ENCODE measurements around the gene MST1.

Gene MST1

DNA sequence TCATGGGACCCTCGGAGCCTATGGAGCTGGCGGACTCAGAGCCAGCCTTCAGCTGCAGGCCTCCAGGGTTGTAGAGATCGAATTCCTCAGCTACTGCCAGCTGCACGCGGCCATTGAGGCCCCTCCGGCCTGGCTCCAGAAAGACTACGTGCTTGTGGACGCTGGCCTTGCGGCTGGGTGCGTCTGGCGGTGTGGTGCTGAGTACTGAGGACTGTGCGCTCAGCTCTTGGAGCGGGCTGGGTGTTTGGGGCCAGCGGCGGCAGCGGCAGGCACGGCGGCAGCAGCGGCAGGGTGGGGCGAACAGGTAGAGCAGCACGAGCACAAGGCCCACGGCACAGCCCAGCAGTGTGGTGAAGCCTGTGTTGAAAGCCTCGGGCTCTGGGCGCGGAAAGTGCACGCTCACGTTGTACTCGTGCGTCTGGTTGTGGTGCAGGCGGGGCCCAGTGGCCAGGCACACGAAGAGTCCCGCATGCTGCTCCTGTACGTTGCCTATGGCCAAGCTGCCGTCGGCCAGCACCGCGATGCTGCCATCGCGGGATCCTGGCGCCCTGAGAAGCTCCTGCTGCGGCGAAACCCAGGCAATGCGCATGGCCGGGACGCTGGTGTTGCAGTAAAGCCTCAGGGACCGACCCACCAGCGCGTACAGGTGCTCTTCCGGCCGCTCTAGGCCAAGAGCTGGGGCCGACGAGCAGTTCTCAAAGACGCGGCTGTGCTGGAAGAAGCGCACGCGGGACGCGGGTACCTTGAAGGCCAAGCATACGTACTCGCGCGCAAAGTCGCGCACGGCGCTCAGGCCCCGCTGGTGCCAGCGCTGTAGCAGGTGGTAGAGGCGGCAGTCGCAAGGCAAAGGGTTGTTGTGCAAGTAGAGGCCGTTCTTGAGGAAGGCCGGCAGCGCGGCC is 28.9 kb upstream of the MST1 start:
- DNase-seq (ENCODE audit: low read depth) = no peak

DNA sequence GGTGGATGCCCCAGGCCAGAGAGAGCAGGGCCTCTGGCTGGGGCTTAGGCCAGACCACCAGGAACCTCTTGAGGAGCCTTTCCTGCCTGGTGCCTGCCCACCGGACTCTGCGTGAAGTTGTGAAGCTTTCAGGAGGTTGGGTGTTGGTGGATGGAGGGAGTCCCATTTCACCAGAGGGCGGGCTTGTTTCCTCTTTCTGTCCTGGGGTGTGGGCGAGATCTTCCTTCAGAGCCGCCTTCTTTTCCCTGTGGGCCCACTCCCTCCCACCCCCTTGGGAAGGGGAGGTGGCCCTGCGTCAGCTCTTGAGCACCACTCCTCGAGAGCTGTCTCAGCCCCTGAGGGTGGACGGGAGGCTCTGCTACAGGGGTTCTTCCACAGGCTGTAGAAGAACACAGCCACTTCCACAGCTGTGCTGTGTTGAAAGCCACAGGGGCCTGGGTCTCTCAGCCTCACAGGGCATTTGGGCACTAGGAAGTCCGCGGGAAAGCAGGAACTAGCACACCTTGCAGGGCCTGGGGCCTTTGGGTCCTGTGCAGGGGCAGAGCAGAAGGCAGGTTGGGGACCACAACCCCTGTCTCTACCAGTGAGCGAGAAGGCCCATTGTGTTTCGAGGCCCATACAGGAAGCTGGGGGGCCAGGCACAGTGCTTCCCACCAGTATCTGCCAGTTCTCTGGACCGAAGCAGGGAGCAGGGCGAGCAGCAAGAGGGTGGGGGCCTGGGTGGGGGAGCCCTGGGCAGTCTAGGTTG is 28.1 kb upstream of the MST1 start:
- DNase-seq (ENCODE audit: low read depth) = no peak

DNA sequence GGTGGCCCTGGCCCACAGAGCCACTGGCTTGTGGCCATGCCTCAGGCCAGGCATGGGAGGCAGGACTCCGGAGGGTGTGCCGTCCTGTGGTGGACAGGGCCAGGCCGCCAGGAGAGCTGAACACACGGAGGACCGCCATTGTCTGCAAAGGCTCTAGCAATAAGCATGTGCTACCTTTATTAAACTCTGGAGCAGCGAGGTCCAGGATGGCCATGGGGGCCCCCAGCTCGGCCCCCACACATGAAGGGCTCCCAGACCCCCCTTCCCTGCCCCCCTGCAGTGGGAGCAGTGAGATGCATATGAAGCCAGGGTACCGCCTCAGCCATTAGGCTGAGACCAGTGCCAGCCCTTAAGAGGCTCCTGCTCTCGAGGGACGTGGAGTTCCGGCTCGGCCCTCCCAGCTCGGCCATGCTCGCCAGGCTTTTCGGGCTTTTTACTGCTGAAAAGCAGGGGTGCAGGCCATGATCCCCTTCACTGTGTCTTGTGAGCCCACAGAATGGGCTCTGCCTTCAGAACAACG is 27.5 kb upstream of the MST1 start:
- no peak for DNase-seq (ENCODE audit: low read depth)

DNA sequence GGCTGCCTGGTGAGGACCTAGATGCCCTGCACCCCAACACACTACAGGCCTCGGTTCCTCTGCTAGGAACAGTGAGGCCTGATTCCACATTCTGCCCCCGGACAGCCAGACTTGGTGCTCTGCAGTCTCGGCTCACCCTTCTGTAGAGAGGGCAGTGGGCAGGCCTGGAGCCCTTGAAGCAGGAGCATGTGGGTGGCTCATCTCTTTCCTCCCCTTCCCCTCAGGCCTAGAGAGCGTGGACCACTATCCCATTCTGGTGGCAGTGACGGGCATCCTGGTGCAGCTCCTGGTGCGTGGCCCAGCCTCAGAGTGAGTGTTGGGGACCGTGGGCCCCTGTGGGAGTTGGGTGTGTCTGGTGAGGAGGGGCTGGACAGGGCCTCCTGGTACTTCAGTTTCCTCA is 26.9 kb upstream of the MST1 start:
- DNase-seq (ENCODE audit: low read depth) = no peak

DNA sequence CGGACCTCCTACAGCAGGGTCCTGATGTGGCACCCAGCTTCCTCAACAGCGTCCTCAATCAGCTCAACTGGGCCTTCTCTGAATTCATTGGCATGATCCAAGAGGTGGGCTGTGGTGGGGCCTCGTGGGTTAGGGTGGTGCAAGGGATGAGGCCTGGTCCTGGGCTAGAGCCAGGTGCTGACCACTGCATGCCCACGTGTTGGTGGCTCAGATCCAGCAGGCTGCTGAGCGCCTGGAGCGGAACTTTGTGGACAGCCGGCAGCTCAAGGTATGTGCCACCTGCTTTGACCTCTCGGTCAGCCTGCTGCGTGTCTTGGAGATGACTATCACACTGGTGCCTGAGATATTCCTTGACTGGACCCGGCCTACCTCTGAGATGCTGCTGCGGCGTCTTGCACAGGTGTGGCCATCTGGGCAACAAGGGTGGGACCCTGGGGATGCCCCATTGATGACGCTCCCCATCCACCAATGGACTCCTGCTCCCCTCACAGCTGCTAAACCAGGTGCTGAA is 26.4 kb upstream of the MST1 start:
- no peak for DNase-seq (ENCODE audit: low read depth)

DNA sequence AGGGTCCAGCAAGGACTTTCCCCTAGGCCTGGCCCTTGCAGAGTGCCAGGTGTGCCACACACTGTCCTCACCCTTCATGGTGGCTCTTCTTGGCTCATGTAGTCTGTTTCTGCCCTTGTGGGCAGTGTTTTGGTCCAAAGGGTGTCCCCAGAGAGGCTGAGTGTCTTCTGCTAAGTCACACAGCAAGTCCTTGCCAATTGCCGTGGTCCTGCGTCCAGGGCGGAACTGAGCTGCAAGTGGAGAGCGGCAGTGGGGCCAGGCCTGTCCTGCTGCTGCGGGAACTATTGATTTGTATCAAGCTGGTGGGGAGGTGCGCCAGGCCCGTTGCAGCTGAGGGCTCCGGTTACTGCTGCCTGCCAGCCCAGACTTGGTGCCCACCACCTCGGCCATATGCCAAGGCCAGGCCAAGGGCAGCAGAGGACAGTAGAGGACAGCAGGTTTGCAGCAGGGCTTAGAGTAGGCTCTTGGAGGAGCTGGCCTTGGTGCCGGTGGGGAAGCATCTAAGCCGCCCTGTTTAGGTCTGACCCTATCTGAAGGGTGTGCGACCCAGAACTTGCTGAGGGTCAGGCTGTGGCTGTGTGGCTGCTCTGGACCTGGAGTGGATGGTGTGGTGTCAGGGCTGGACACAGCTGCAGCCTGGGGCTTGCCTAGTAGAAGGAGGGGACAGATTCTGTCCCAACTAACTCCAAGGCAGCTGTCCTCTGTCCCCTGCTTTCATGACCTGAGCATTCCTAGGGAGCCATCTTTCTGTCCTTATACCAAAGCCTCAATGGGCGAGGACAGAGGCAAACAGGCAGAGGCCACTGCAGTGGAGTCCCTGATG is 25.7 kb upstream of the MST1 start:
- DNase-seq (ENCODE audit: low read depth) = no peak

DNA sequence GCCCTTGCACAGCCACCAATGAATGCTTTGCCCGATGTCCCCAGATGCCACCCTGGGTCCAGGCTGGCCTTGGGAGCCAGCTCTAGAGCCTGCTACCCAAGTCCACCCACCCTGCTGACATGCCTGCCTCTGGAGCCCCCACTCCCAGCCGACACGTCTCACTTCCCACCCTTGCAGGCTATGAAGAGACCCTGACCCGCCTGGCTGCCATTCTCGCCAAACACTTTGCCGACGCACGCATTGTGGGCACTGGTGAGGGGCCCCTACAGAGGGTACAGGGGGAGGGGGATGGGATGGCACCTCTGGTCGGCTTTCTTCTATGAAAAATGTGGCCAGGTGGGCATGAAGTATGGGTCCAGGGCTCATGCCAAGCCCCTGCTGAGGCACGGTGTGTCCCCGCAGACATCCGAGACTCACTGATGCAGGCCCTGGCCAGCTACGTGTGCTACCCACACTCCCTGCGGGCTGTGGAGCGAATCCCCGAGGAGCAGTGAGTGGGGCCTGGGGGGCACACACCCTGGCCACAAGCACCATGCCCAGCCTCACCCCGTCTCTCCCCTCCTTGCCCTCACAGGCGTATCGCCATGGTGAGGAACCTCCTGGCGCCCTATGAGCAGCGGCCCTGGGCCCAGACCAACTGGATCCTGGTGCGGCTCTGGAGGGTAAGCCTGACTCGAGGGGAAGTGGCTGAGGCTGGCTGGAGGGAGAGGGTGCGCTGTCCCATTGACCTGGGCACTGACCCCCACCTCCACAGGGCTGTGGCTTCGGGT is 24.2 kb upstream of the MST1 start:
- no peak for DNase-seq (ENCODE audit: low read depth)

DNA sequence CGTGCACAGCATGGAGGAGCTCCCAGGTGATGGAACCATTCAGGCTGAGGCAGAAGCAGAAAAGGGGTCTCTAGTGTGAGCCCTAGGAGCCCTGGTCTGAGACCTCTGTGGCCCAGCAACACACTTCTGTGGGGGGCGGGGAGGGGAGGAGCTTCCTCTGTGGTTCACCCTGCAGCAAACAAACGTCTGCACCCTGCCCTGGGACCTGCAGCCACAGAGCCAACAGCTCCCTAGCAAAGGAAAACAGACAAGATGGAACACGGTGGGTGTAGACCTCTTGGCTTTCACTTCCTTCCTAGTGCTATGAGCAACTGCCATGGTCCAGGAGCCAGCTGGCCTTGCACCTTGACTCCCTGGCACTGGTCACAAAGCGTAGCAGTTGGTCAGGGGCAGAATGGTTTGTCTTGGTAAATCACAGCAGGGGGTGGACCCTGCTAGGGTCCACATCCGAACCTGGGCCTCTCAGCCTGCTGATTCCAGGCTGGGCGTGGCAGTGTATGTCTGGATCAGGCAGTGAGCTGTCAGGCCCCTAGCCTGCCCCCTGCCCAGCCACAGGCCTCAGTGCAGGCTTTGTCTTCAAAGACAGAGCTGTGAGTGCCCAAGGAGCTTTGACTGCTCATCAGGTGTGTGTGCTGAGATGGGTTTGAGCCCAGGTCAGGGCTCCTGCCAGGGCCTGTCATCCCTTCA is 23.5 kb upstream of the MST1 start:
- no peak for DNase-seq (ENCODE audit: low read depth)

DNA sequence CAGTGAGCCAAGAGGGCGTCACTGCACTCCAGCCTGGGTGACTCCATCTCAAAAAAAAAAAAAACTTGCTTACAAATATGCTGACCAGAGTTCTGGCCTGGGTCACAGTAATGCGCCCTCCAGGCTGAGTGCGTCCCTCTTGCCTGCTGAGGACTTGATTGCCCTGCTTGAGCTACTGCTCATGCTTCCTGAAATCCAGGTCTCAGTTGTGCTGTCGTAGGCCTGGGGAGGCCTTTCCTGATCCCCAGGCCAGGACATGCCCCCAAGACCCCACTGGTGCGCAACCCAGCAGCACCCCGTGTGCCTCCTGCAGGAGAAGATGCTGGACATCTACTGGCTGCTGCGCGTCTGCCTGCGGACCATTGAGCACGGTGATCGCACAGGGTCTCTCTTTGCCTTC is 22.9 kb upstream of the MST1 start:
- no peak for DNase-seq (ENCODE audit: low read depth)

DNA sequence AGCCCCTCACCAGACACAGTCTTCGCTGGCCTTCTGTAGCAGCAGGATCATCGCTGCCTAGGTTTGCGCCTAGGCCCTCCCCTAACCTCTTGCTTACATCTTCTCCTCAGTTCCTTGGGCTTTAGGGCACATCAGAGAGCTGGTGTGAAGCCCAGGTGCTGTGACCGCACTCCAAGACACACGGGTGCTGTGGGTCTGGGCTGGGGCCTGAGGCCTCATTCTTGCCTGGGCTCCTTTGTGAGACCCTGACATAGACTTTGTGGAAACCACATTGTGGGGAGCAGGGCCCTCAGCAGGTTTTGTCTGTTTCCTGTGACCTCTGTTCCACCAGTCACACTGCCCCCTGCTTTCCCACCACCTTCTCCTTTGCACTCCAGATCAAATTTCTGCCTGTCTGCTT is 22.2 kb upstream of the MST1 start:
- no peak for DNase-seq (ENCODE audit: low read depth)

DNA sequence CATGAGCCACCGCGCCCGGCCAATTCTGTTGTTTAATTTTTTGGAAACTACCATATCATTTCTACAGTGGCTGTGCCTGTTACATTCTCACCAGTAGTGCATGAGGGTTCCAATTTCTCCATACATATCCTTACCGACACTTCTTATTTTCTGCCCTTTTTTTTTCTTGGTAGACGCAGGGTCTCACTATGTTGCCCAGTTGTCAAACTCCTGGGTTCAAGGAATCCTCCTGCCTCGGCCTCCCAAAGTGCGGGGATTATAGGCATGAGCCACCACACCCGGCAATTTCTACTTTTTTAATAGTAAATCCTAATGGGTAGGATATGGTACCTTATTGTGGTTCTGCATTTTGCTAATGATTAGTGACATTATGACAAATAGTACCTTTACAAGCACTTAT is 20.6 kb upstream of the MST1 start:
- no peak for DNase-seq (ENCODE audit: low read depth)

DNA sequence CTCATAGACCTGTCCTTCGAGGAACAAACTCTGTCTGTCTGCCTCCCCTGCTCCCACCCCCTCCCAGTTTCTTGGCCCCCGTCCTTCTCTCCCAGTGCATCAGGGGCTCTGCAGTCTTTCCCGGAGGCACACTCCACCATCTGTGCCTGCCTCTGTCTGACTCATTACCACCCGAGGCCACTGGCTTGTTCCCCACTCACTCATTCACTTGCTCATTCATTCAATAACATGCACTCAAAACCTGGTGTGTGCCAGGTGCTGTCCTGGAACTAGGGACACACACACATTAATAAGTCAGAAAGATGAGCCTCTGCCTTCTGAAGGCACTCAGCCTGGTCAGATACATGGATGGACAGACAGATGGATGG is 17.8 kb upstream of the MST1 start:
- no peak for DNase-seq (ENCODE audit: low read depth)

DNA sequence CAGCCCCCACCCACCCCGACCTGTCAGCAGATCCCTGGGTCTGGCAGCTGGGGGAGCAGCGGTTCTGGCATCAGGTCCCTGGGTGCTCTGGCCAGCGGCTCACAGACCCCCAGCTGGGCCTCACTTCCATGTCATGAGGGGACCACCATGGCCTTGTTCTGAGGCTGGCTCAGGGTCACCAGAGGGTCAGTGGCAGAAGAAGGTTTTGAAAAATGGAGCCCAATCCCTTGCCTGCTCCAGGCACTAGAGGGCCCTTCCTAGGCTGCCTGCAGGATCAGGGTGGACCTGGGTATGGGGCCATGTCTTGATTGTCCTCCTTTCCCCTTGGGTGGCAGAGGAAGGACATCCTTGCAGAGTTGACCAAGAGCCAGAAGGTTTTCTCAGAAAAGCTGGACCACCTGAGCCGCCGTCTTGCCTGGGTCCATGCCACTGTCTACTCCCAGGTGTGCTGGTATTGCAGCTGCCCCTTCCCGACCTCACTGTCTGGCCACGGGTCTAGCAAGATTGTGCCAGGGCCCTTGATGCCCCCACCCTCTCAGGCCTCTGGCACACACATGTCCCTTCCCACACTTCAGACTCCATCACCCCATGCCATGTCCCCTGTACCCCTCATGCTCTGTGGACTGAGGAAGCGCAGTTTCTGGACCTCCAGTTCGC is 17.3 kb upstream of the MST1 start:
- DNase-seq (ENCODE audit: low read depth) = no peak

DNA sequence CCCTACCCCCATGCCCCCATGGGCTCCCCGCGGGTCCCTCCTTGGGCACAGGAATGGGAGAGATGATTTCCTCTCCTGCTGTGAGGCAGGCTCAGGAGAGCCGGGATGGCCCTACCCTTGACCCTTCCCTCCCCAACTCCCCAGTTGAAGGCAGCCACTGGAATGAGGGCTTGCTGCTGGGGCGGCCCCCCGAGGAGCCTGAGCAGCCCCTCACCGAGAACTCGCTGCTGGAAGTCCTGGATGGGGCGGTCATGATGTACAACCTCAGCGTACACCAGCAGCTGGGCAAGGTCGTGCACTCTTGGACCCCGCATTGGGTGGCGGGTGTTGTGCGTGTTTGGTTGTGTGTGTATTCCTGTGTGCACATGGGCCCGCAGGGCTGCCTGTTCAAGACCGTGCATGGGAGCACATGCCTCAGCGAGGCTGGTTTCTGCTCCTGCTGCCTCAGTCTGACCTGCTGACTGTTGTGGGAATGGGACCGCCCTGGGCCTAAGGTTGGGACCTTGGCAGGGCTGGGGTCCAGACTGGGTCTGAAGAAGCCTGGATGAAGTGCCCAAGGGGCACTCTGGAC is 16.2 kb upstream of the MST1 start:
- DNase-seq (ENCODE audit: low read depth) = no peak

DNA sequence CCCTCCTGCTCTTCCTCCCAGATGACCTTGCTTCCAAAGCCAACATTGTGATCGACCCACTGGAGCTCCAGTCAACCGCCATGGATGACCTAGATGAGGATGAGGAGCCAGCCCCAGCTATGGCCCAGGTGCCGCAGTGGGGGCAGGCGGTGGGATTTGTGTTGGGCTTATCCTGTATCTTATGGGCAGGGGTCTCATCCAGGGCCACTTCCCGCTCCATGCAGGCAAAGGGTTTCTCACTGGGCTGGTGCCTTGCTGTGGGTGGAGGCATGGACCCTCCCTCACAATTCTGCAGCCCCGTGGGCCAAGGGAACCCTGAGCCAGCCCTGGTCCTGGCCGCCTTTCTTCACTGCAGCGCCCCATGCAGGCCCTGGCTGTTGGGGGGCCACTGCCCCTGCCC is 15.4 kb upstream of the MST1 start:
- DNase-seq (ENCODE audit: low read depth) = no peak

DNA sequence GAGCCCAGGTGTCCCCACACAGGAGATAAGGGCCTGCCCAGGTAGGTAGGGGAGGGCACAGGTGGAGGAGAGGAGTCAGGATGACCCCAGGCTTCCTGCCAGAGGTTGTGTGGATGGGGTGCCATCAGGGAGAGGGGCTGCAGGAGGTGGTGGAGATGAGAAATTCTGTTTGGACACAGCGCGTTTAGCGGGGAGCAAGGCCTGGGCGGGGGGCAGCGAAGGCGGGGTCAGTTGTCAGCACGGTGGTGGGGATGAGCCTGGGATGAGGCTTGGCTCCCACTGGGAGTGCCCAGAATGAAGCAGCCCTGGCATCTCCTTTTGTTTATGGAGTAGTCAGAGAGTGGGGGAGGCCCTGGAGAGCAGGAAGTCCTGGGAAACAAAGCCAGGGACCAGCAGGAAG is 14.7 kb upstream of the MST1 start:
- DNase-seq (ENCODE audit: low read depth) = no peak

DNA sequence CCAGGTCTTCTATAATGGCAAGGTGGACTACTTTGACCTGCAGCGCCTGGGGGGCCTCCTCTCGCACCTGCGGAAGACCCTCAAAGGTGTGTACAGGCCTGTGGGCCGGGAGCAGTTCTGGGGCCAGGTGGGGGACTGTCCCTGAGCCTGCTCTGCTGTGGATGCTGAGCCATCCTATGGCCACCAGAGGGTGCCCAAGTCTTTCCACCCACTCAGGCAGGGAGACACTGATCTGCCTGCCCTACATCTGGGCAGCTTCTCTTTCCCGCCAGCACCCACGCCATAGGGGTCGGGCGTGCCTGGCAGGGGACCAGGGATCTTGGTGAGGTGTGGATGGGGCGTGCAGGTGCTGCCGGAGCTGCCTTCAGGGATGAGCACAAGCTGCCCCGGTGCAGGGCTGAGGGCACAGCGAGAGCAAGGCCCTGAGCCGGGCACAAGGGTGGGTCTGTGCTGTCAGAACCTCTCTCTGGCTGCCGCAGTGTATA is 14.2 kb upstream of the MST1 start:
- DNase-seq (ENCODE audit: low read depth) = peak; percentile 51

DNA sequence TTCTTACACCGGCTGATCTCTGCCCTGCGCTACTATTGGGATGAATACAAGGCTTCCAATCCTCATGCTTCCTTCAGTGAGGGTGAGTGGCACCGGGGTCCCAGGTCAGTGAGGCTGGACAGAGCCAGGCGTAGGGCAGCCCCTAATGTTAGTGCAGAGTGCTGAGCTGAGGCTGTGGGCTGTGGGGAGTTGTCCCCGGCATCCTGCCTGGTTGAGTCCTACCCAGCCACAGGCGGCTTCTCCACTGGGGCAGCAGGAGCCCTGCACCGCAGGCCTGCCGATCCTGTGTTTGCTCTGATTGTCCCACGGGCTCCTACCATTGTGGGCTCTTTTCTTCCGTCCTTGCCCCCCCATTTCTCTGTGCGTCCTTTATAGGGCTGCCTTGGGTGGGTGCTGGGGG is 13.4 kb upstream of the MST1 start:
- no peak for DNase-seq (ENCODE audit: low read depth)

DNA sequence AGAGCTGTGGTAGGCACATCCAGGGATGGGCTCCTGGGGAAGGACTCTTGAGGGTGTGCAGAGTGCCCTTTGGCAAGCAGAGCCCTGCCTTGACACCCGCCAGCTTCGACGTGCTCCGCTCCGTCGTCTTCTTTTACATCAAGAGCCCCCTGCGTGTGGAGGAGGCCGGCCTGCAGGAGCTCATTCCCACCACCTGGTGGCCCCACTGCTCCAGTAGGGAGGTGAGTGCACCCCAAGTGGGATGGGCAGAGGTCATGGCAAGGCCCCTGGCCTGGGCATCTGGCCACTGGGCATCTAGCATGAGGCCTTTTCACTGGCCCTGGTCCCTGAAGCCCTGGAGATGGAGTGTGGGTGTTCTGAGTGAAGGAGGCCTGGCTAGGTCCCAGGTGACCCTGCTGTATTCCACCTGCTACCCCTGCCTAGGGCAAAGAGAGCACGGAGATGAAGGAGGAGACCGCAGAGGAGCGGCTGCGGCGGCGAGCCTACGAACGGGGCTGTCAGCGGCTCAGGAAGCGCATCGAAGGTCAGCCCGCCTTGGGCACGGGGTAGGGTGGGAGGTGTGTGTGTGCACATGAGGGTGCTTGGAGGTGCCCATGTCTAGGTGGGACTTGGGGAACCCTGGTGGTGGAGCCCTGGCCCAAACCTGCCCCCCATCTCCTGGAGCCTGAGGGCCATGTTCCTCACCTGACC is 12.3 kb upstream of the MST1 start:
- no peak for DNase-seq (ENCODE audit: low read depth)

All from activated T-cell treated with anti-CD3 and anti-CD28 coated beads for 24 hours (primary cell).